ENCODE measurements around the gene ZCWPW2.

GRCh38 chr3:28320981-28321380 lies 27.5 kb upstream of the ZCWPW2 start:
- TF ChIP-seq MAX (IDR thresholded peaks at IDR 0.05) (no peak), TAF1 (conservative IDR thresholded peaks at IDR 0.05) (no peak), FOXA2 (IDR thresholded peaks at IDR 0.05) (no peak), CTCF (IDR thresholded peaks at IDR 0.05; ENCODE audit: low read depth, low read length, missing input control) (no peak), ZBTB33 (IDR thresholded peaks at IDR 0.05) (no peak), REST (IDR thresholded peaks at IDR 0.05) (no peak), YY1 (IDR thresholded peaks at IDR 0.05) (no peak)
